Endodermal cell (in vitro differentiated cells): Measurements from ENCODE around the gene UNK. TPM values are rescaled to one million over a fixed set of nuclear protein-coding genes. Genes with fewer than 3 reads are reported as not detected.

Source experiments
- DNase-seq: peaks from one replicate; pipeline ENCODE4 v3.0.0-alpha.2; 2017
- H3K27ac ChIP-seq: 2 replicates; pipeline ENCODE4 v1.5.1; 2013; ENCODE audit warnings: mild to moderate bottlenecking, low read depth, low read length, moderate library complexity
- H3K27me3 ChIP-seq: 2 replicates; pipeline ENCODE4 v1.6.1; 2013; ENCODE audit warnings: mild to moderate bottlenecking, low read length, moderate library complexity; ENCODE audit not compliant: insufficient read depth, control insufficient read depth, poor library complexity, severe bottlenecking
- H3K36me3 ChIP-seq: 2 replicates; pipeline ENCODE4 v1.7.0; 2013; ENCODE audit warnings: mild to moderate bottlenecking, low read length, moderate library complexity; ENCODE audit not compliant: control insufficient read depth, insufficient read depth
- H3K4me1 ChIP-seq: one replicate; pipeline ENCODE4 v1.7.0; 2013; ENCODE audit warnings: low read length; ENCODE audit not compliant: control insufficient read depth, insufficient read depth
- H3K4me3 ChIP-seq: 2 replicates; pipeline ENCODE4 v1.5.1; 2013; ENCODE audit warnings: mild to moderate bottlenecking, low read length, moderate library complexity
- H3K9ac ChIP-seq: 2 replicates; pipeline ENCODE4 v1.6.1; 2013; ENCODE audit warnings: mild to moderate bottlenecking, low read length, moderate library complexity; ENCODE audit not compliant: poor library complexity, severe bottlenecking; ENCODE audit errors: extremely low read depth
- H3K9me3 ChIP-seq: 2 replicates; pipeline ENCODE4 v1.6.1; 2013; ENCODE audit warnings: mild to moderate bottlenecking, low read length, moderate library complexity; ENCODE audit not compliant: control insufficient read depth
- H3K27ac Mint-ChIP-seq: 2 replicates; pipeline ENCODE4 v1.8.0; 2020; ENCODE audit warnings: mixed read lengths
- H3K27me3 Mint-ChIP-seq: 2 replicates; pipeline ENCODE4 v1.8.0; 2021; ENCODE audit warnings: mild to moderate bottlenecking, mixed read lengths; ENCODE audit not compliant: insufficient read depth
- H3K36me3 Mint-ChIP-seq: 2 replicates; pipeline ENCODE4 v1.8.0; 2020; ENCODE audit warnings: low read depth, mixed read lengths
- H3K4me1 Mint-ChIP-seq: 2 replicates; pipeline ENCODE4 v1.8.0; 2020; ENCODE audit warnings: mixed read lengths
- H3K4me3 Mint-ChIP-seq: 2 replicates; pipeline ENCODE4 v1.8.0; 2020; ENCODE audit warnings: mild to moderate bottlenecking, moderate library complexity, mixed read lengths
- H3K9me3 Mint-ChIP-seq: 2 replicates; pipeline ENCODE4 v1.8.0; 2020; ENCODE audit warnings: mild to moderate bottlenecking, mixed read lengths
- CTCF ChIP-seq: fragments of 200-600 bp; sonication (generic); conservative IDR thresholded peaks from 2 replicates; pipeline ENCODE4 v1.5.0; 2021; ENCODE audit warnings: antibody characterized with exemption, mild to moderate bottlenecking
- WGBS, 2 experiments: methylation state at CpG; one replicate each; pipeline versions ENCODE4 v1.1.5 to v1.1.7; 2013; ENCODE audit warnings: missing lambda C conversion rate in 2 of 2, mixed read lengths in 1 of 2; ENCODE audit not compliant: insufficient coverage in 1 of 2, insufficient read length in 1 of 2; 5-methylcytosine and 5-hydroxymethylcytosine counted together
- total RNA-seq, 2 donors: library from RNA; stranded (reverse); fragmentation: NEBNext Ultra II Directional in 1 of 2; extraction: Animal tissue kit (Norgen Biotek cat#: 25700) in 1 of 2; gene quantifications; 2 replicates in 1 of 2; 3 replicates in 1 of 2; pipeline ENCODE4 v1.2.1, GENCODE V29; 2021

Gene UNK
- total RNA-seq, 2 donors from 2014 or later = 38.0 to 39.0 TPM

- no peak overlapping the region for H3K4me3 Mint-ChIP-seq
- DNase-seq = no peak
- H3K27me3 Mint-ChIP-seq = no peaks in the 10 kb centered on the region
- peaks cover 5% of the 10 kb centered on the region for H3K4me1 ChIP-seq
- H3K4me3 ChIP-seq = no peak overlapping the region
- no peaks in the 10 kb centered on the region for H3K9me3 ChIP-seq
- H3K27ac ChIP-seq = no peak overlapping the region
- H3K27me3 ChIP-seq = no peaks in the 10 kb centered on the region
- no peaks in the 10 kb centered on the region for H3K36me3 Mint-ChIP-seq
- no peak for TF ChIP-seq CTCF
- H3K27ac Mint-ChIP-seq = no peak overlapping the region
- H3K9me3 Mint-ChIP-seq = no peaks in the 10 kb centered on the region
- no peak overlapping the region for H3K9ac ChIP-seq
- H3K36me3 ChIP-seq = no peaks in the 10 kb centered on the region
- H3K4me1 Mint-ChIP-seq = peaks cover 7% of the 10 kb centered on the region
- WGBS, 2 experiments = 90 to 92% methylated on average over 2 to 3 of the region's 3 CpGs
Measured at GRCh38 chr17:75763269-75763607, 21.4 kb upstream of the UNK start.

- H3K4me3 ChIP-seq = peak overlapping the region; percentile 78
- no peaks in the 10 kb centered on the region for H3K27me3 ChIP-seq
- H3K36me3 ChIP-seq = no peaks in the 10 kb centered on the region
- TF ChIP-seq CTCF = no peak
- no peaks in the 10 kb centered on the region for H3K9me3 ChIP-seq
- Mint-ChIP-seq H3K4me1 (peaks cover 5% of the 10 kb centered on the region), H3K27ac (no peak overlapping the region), H3K36me3 (no peaks in the 10 kb centered on the region), H3K27me3 (no peaks in the 10 kb centered on the region), H3K9me3 (no peaks in the 10 kb centered on the region), H3K4me3 (peak overlapping the region; percentile 56)
- 86 to 95% methylated on average over 10 to 16 of the region's 16 CpGs for WGBS, 2 experiments
- DNase-seq = peak; percentile 63
- H3K9ac ChIP-seq = peak overlapping the region; percentile 40
- H3K27ac ChIP-seq = no peak overlapping the region
- H3K4me1 ChIP-seq = peaks cover 5% of the 10 kb centered on the region
Measured at GRCh38 chr17:75763613-75764416, 20.8 kb upstream of the UNK start.

- Histone ChIP-seq H3K4me3 (peak overlapping the region; percentile 78), H3K27me3 (no peaks in the 10 kb centered on the region), H3K27ac (no peak overlapping the region), H3K4me1 (peaks cover 5% of the 10 kb centered on the region), H3K9ac (peak overlapping the region; percentile 40), H3K9me3 (no peaks in the 10 kb centered on the region), H3K36me3 (no peaks in the 10 kb centered on the region)
- no peak for DNase-seq
- no peak overlapping the region for H3K27ac Mint-ChIP-seq
- H3K4me3 Mint-ChIP-seq = peak overlapping the region; percentile 56
- 30 to 41% methylated on average over 7 to 14 of the region's 14 CpGs for WGBS, 2 experiments
- H3K9me3 Mint-ChIP-seq = no peaks in the 10 kb centered on the region
- no peaks in the 10 kb centered on the region for H3K36me3 Mint-ChIP-seq
- peaks cover 4% of the 10 kb centered on the region for H3K4me1 Mint-ChIP-seq
- H3K27me3 Mint-ChIP-seq = no peaks in the 10 kb centered on the region
- no peak for TF ChIP-seq CTCF
Measured at GRCh38 chr17:75764417-75764710, 20.2 kb upstream of the UNK start.
